H1 (cell line): ENCODE data around the gene PTX4.

ENCODE experiments used
- CREB1 ChIP-seq: IDR thresholded peaks from 2 replicates; pipeline ENCODE4 v1.6.1; 2012; ENCODE audit warnings: inconsistent platforms
- HDAC2 ChIP-seq, 2 experiments: fragments of 300-600 bp in 1 of 2; sonication (generic) in 1 of 2; IDR thresholded peaks; 2 replicates each; pipeline ENCODE4 v1.6.1; 2011 to 2012; ENCODE audit warnings: low read depth in 2 of 2, low read length in 2 of 2, mild to moderate bottlenecking in 2 of 2, moderate library complexity in 2 of 2, borderline replicate concordance in 1 of 2, inconsistent platforms in 1 of 2
- NRF1 ChIP-seq: IDR thresholded peaks from 2 replicates; pipeline ENCODE4 v1.6.1; 2011; ENCODE audit warnings: mild to moderate bottlenecking, low read depth, low read length, improper control_type of control experiment
- POLR2A ChIP-seq, 2 experiments: IDR thresholded peaks; 1 replicate in 1 of 2; 2 replicates in 1 of 2; pipeline ENCODE4 v1.6.1; 2011; ENCODE audit warnings: low read depth in 2 of 2, low read length in 2 of 2, mild to moderate bottlenecking in 2 of 2; ENCODE audit errors: control extremely low read depth in 1 of 2
- RFX5 ChIP-seq: IDR thresholded peaks from 2 replicates; pipeline ENCODE4 v1.6.1; 2011; ENCODE audit warnings: low read depth, low read length, improper control_type of control experiment, borderline replicate concordance
- TAF1 ChIP-seq: IDR thresholded peaks from 2 replicates; pipeline ENCODE4 v1.6.1; 2011; ENCODE audit warnings: mild to moderate bottlenecking, low read depth, low read length
- TCF12 ChIP-seq: IDR thresholded peaks from 2 replicates; pipeline ENCODE4 v1.6.1; 2011; ENCODE audit warnings: low read depth, mild to moderate bottlenecking, low read length

DNA sequence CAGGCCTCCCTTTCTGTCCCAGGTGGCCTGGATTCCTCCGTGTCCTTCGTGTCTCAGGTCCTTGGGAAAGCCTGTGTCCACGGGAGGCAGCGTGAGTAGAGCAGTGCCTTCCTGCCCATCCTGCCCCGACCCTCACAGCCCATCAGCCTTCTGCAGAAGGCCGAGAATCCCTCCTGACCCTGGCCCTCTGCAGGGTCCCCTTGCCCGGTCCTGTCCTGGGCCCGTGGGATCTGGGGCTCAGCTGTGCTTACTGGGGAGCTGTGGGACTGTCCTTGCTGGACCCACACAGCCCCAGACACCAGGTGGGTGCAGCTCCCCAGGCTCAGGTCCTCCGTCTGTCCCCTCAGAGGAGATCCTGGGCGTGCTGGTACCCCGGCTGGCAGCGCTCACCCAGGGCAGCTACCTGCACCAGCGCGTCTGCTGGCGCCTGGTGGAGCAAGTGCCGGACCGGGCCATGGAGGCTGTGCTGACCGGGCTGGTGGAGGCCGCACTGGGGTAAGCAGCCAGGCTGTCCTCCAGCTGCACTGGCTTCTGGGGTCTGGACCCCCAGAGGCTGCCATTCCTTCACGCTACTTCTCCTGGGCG is 8.4 kb upstream of the PTX4 start:
- TF ChIP-seq HDAC2 (IDR thresholded peaks at IDR 0.05; ENCODE audit: borderline replicate concordance in 1 of 2, low read depth in 2 of 2, low read length in 2 of 2) (no peak), CREB1 (no peak), RFX5 (no peak), NRF1 (no peak), TCF12 (no peak), TAF1 (no peak), POLR2A (IDR thresholded peaks at IDR 0.05; ENCODE audit: control extremely low read depth in 1 of 2, low read depth in 2 of 2, low read length in 2 of 2) (no peak)
